GM04503 (cell line): Measurements from ENCODE around the gene GMPPA.

Experiments
- DNase-seq: peaks from one replicate; pipeline ENCODE4 v3.0.0-alpha.2; 2012; ENCODE audit warnings: low read depth

GMPPA gene

GRCh38 chr2:219506153-219506801 is 7.6 kb downstream of the GMPPA start:
- no peak for DNase-seq

GRCh38 chr2:219506802-219507526 is 8.3 kb downstream of the GMPPA start:
- DNase-seq = no peak

- no peak for DNase-seq
Measured at GRCh38 chr2:219507581-219508443, 9.1 kb downstream of the GMPPA start.

- DNase-seq = no peak
Measured at GRCh38 chr2:219508444-219508734, 9.7 kb downstream of the GMPPA start.

- DNase-seq = no peak
Measured at GRCh38 chr2:219508971-219509779, 10.5 kb downstream of the GMPPA start.

- no peak for DNase-seq
Measured at GRCh38 chr2:219509780-219510511, 11.3 kb downstream of the GMPPA start.

GRCh38 chr2:219510512-219511135 is 11.9 kb downstream of the GMPPA start:
- no peak for DNase-seq

GRCh38 chr2:219511547-219512325 is 13.0 kb downstream of the GMPPA start:
- no peak for DNase-seq

GRCh38 chr2:219512524-219513216 is 14.0 kb downstream of the GMPPA start:
- no peak for DNase-seq

GRCh38 chr2:219513787-219514186 is 15.1 kb downstream of the GMPPA start:
- DNase-seq = no peak

- no peak for DNase-seq
Measured at GRCh38 chr2:219514196-219514761, 15.6 kb downstream of the GMPPA start, which contains the start of gene ASIC4. Gene ASIC4, plus strand, starts transcription at chr2:219514482. Its CDS starts 243 bp downstream, at chr2:219514725.

GRCh38 chr2:219514836-219515235 is 16.1 kb downstream of the GMPPA start:
- no peak for DNase-seq

- DNase-seq = no peak
Measured at GRCh38 chr2:219515874-219516629, 17.4 kb downstream of the GMPPA start.

- no peak for DNase-seq
Measured at GRCh38 chr2:219516888-219517287, 18.2 kb downstream of the GMPPA start.

- DNase-seq = no peak
Measured at GRCh38 chr2:219517954-219518778, 19.5 kb downstream of the GMPPA start.

- no peak for DNase-seq
Measured at GRCh38 chr2:219519526-219519916, 20.8 kb downstream of the GMPPA start.

GRCh38 chr2:219520079-219520478 is 21.4 kb downstream of the GMPPA start:
- DNase-seq = no peak
